ENCODE measurements around the gene NHP2.

NHP2 gene

GRCh38 chr5:178113141-178113787 lies 40.4 kb downstream of the NHP2 start, which contains the start of gene N4BP3:
N4BP3 (plus strand) TSS chr5:178113532; CDS start chr5:178119584, 6,052 bp downstream.
- DNase-seq: no peak

- no peak for DNase-seq
Measured at GRCh38 chr5:178112545-178112944, 41.1 kb downstream of the NHP2 start.

- no peak for DNase-seq
Measured at GRCh38 chr5:178111925-178112324, 41.8 kb downstream of the NHP2 start.

GRCh38 chr5:178110511-178110910 lies 43.2 kb downstream of the NHP2 start:
- no peak for DNase-seq

- no peak for DNase-seq
Measured at GRCh38 chr5:178108966-178109365, 44.7 kb downstream of the NHP2 start.

GRCh38 chr5:178108446-178108845 lies 45.2 kb downstream of the NHP2 start:
- DNase-seq: no peak

GRCh38 chr5:178107756-178108310 lies 45.9 kb downstream of the NHP2 start:
- no peak for DNase-seq

GRCh38 chr5:178106556-178107239 lies 47.0 kb downstream of the NHP2 start:
- DNase-seq: no peak

- DNase-seq: no peak
Measured at GRCh38 chr5:178106086-178106485, 47.6 kb downstream of the NHP2 start.

GRCh38 chr5:178104492-178104891 lies 49.2 kb downstream of the NHP2 start:
- no peak for DNase-seq

GRCh38 chr5:178103612-178104011 lies 50.1 kb downstream of the NHP2 start:
- DNase-seq: no peak
